ENCODE results near the gene GLOD4.

The GLOD4 gene

DNA sequence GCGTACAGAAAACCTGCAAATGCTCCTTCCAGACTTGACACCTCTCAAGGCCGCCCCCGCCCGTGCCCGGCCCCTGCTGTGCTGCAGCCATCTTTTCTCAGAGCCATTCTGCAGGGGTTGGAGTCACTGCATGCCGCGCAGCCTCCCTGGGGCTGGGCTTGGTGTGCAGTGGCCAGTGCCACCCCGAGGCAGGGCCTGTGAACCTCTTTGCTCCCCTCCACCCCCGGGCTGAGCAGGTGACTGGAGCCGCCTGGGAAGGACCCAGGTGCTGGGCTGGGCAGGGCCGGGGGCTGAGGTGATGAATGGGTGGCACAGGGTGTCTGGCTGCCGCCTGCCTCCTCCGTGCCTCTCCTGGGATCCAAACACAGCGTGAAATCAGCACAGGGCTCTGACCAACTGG, 20.4 kb upstream of the GLOD4 start:
- DNase-seq (ENCODE audit: low read depth), result no peak
- TF ChIP-seq, protein P1, sequence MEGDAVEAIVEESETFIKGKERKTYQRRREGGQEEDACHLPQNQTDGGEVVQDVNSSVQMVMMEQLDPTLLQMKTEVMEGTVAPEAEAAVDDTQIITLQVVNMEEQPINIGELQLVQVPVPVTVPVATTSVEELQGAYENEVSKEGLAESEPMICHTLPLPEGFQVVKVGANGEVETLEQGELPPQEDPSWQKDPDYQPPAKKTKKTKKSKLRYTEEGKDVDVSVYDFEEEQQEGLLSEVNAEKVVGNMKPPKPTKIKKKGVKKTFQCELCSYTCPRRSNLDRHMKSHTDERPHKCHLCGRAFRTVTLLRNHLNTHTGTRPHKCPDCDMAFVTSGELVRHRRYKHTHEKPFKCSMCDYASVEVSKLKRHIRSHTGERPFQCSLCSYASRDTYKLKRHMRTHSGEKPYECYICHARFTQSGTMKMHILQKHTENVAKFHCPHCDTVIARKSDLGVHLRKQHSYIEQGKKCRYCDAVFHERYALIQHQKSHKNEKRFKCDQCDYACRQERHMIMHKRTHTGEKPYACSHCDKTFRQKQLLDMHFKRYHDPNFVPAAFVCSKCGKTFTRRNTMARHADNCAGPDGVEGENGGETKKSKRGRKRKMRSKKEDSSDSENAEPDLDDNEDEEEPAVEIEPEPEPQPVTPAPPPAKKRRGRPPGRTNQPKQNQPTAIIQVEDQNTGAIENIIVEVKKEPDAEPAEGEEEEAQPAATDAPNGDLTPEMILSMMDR (IDR thresholded peaks at IDR 0.05; ENCODE audit: low read depth, low read length, missing control alignments), result no peak
- H3K4me3 ChIP-seq (ENCODE audit: low read depth, low read length), result no peak overlapping the region

DNA sequence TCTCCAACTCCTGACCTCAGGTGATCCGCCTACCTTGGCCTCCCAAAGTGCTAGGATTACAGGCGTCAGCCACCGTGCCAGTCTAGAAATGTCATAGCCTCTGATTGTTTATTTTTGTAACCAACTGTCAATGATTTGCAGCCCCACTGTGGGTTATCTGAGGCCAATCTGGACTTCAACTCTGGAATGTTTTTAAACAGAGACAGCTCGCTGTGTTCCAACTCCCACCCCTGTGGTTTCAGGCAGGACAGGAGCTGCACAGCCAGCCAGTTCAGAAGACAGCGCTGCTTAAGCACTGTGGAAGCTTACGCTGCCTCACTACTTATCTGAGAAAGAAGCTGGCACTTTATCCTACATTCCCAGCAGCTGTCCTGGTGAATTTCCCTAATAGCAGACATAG, 19.6 kb upstream of the GLOD4 start:
- no peak for DNase-seq (ENCODE audit: low read depth)
- TF ChIP-seq, protein P1 (IDR thresholded peaks at IDR 0.05; ENCODE audit: low read depth, low read length, missing control alignments), result no peak
- H3K4me3 ChIP-seq (ENCODE audit: low read depth, low read length), result no peak overlapping the region

DNA sequence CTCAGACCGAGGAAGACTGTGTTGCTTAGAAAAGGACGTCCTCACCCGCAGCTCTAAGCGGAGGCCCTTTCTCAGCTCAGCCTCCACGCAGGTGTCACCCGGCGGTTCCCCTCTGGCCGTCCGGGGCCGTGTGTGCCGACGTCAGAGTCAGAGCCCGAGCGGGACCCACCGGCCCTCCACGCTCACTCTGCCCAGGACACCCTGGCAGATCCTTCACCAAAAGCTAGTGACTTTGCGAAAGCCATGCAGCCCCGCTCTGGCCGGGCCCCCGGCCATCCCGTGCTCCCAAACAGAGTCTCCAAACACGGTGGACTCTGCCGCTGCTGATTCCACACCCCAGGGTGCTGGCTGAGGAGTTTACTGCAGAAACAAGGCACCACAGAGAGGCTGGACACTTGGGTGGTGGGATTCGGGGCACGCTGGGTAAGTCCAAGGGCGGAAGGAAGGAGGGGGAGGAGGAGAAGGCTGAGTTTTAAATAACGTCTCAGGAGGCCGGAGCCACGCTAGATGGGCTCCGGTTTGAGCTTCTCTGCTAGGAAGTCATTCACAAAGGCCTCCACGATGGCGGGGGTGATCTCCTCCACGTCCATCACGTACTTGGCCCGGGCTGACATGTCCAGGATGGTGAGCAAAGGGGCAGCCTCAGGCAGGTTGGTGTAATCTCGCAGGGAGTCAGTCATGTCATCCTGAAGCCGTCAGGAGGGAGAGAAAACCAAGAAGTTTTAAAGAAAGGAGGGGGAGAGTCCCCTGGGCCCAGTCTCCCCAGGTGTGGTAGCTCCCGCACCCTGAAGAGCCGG, 18.6 kb upstream of the GLOD4 start:
- no peak overlapping the region for H3K4me3 ChIP-seq (ENCODE audit: low read depth, low read length)
- no peak for DNase-seq (ENCODE audit: low read depth)
- TF ChIP-seq, protein P1 (IDR thresholded peaks at IDR 0.05; ENCODE audit: low read depth, low read length, missing control alignments), result no peak

DNA sequence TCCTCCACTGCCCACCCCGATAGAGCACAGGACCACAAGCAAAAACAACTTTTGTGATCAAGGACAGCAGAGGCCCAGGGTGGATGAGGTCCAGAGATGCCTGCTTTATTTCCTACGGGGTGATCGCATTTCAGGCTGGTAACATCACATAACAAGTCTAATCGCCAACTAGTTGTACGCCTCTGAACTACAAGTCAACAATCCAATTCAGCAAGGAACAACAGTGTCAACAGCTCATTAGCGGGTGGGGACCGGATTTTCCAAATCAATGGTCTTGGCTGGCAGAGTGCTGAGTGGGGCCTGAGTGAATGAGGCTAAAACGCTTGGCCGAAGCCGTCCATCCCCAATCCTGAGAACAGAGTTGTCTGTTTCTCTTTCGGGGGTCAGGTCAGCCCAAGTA, 17.2 kb upstream of the GLOD4 start:
- TF ChIP-seq, protein P1 (IDR thresholded peaks at IDR 0.05; ENCODE audit: low read depth, low read length, missing control alignments), result no peak
- DNase-seq (ENCODE audit: low read depth), result no peak
- no peak overlapping the region for H3K4me3 ChIP-seq (ENCODE audit: low read depth, low read length)

DNA sequence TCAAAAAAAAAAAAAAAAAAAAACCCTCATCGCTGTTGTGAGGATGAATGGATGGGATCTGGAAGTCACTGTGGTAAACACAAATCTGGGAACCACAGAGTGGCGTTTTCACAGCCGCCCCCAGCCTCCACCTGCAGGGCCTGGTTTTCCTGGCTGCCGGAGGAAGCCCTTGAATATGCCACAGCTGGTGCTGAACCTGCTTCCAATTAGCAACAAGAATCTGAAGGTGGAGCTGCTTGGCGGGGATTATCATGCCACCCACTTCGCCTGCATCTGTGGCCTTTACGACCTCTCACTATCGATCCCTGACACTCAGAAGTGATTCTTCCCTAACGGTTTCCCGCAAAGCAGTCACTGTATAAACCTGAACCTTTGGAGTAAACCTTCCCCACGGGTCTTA, 16.2 kb upstream of the GLOD4 start:
- DNase-seq (ENCODE audit: low read depth), result no peak
- TF ChIP-seq, protein P1 (IDR thresholded peaks at IDR 0.05; ENCODE audit: low read depth, low read length, missing control alignments), result no peak
- no peak overlapping the region for H3K4me3 ChIP-seq (ENCODE audit: low read depth, low read length)

DNA sequence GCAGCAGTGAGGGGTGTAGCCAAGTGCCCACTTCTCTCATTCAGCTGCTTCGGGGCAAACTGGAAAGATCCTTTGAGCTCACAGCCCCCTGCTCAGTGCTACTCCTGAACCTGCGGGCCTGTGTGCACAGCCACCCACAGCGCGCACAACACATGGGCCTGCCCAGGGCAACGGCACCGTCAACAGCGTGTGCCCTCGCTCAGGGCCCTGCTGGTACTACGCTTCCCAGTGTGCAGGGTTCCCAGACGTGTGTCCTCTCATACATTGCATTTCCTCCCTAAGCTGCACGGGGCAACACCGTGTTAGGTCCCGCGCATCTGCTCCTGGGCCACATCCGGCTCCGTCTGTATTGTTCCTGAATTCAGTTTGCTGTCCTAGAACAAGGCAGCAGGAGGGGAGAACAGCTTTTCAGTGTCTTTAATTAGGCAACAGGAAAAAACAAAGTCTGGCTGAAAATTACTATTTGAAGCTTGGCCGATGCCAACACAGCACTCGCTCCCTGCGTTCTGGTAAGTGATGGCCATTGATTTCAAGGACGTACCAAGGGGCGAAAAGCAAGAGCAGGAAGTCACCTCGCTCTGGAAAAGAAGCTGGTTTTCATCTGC, 15.3 kb upstream of the GLOD4 start:
- H3K4me3 ChIP-seq (ENCODE audit: low read depth, low read length), result no peak overlapping the region
- TF ChIP-seq, protein P1 (IDR thresholded peaks at IDR 0.05; ENCODE audit: low read depth, low read length, missing control alignments), result no peak
- DNase-seq (ENCODE audit: low read depth), result no peak

DNA sequence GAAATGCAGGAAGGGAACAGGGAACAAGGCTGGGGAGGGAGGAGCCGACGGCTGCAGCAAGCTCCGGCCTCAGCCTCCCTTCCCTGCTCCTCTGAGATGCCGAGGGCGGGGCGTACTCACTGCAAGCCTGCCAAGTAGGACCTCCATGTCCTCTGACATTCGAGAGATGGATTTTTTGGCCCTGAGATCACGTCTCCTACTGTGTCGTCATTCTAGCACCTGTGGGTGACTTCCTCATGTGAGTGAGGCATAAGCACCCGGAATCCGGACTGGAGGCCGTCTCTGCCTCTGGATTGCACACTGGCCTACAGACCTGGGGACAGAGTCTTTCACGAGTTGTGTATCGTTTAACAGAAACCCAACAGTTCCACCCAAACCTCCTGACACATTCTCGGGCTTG, 14.5 kb upstream of the GLOD4 start:
- TF ChIP-seq, protein P1 (IDR thresholded peaks at IDR 0.05; ENCODE audit: low read depth, low read length, missing control alignments), result no peak
- no peak overlapping the region for H3K4me3 ChIP-seq (ENCODE audit: low read depth, low read length)
- DNase-seq (ENCODE audit: low read depth), result no peak
